ENCODE data around the gene ZNF814.

DNA sequence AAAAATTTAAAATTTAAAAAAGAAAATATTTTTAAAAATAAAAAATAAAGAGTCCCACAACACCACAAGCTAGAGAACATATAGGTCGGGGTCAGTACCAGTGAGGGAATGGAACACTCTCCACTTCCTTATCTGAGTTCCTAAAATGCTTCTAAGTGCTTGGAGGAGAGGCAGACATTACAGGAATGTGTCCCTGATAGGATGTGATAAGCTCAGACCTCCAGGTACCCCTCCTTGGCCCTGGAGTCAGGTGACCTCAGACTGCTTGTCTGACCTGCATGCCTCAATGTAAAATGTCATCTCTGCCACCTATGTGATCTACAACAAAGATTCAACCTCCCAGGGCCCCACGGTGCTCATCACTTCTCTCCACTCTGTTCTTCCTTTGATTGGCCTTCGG, 2.8 kb downstream of the ZNF814 start:
- TF ChIP-seq, protein P1, sequence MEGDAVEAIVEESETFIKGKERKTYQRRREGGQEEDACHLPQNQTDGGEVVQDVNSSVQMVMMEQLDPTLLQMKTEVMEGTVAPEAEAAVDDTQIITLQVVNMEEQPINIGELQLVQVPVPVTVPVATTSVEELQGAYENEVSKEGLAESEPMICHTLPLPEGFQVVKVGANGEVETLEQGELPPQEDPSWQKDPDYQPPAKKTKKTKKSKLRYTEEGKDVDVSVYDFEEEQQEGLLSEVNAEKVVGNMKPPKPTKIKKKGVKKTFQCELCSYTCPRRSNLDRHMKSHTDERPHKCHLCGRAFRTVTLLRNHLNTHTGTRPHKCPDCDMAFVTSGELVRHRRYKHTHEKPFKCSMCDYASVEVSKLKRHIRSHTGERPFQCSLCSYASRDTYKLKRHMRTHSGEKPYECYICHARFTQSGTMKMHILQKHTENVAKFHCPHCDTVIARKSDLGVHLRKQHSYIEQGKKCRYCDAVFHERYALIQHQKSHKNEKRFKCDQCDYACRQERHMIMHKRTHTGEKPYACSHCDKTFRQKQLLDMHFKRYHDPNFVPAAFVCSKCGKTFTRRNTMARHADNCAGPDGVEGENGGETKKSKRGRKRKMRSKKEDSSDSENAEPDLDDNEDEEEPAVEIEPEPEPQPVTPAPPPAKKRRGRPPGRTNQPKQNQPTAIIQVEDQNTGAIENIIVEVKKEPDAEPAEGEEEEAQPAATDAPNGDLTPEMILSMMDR (conservative IDR thresholded peaks at IDR 0.05): no peak
- TF ChIP-seq EZH2 (IDR thresholded peaks at IDR 0.05; ENCODE audit: low read depth): no peak

Data from PC-9 (cell line).